Measurements from ENCODE around the gene FGF2. TPM values are rescaled to one million over a fixed set of nuclear protein-coding genes. Genes with fewer than 3 reads are reported as not detected.

The FGF2 gene
- total RNA-seq, 1 experiment from 2014 or later, result 3.8 TPM

- Histone ChIP-seq H3K9me2 (ENCODE audit: insufficient read depth) (no peaks in the 10 kb centered on the region), H3K4me1 (ENCODE audit: control insufficient read depth in 1 of 2, insufficient read depth in 2 of 2, low read length in 2 of 2) (peaks cover 7 to 25% of the 10 kb centered on the region in 2 experiments; a peak in 3 of 4 replicates), H3K27me3 (ENCODE audit: insufficient read depth, low read length) (no peaks in the 10 kb centered on the region), H3K79me2 (ENCODE audit: insufficient read depth, low read length) (no peaks in the 10 kb centered on the region), H4K20me1 (ENCODE audit: insufficient read depth) (no peaks in the 10 kb centered on the region), H3K9me3 (ENCODE audit: control insufficient read depth in 1 of 2, insufficient read depth in 1 of 2, low read depth in 1 of 2, low read length in 2 of 2) (no peaks in the 10 kb centered on the region), H2AFZ (ENCODE audit: low read depth, low read length, poor library complexity, severe bottlenecking) (no peak overlapping the region), H3K27ac (ENCODE audit: low read depth, low read length) (no peak overlapping the region), H3K4me2 (ENCODE audit: low read length) (no peak overlapping the region), H3K36me3 (ENCODE audit: control insufficient read depth in 1 of 2, insufficient read depth in 2 of 2, low read length in 2 of 2) (no peaks in the 10 kb centered on the region), H3K9ac (ENCODE audit: low read length) (no peak overlapping the region), H3K4me3 (replicated peaks in 1 of 2; ENCODE audit: low read depth in 1 of 2, low read length in 2 of 2) (no peak overlapping the region)
- RAD21 ChIA-PET (ENCODE audit: low non-redundant PET in 1 of 2, low total read pairs in 2 of 2, uncharacterized antibody in 2 of 2, unreplicated experiment in 2 of 2), result no interaction called here
- ATAC-seq, result no peak
- CTCF ChIA-PET, result no interaction called here
- POLR2A ChIA-PET, result no interaction called here
- no peak for DNase-seq (ENCODE audit: low read depth, low spot score)
- intact Hi-C loops (cut with micrococcal nuclease), result no loop called here
- TF ChIP-seq CBX3 (IDR thresholded peaks at IDR 0.05; ENCODE audit: low read depth) (no peak), ZFX (IDR thresholded peaks at IDR 0.05) (no peak), FOSL1 (IDR thresholded peaks at IDR 0.05; ENCODE audit: low read depth) (no peak), ELF1 (IDR thresholded peaks at IDR 0.05; ENCODE audit: borderline replicate concordance, low read depth) (no peak), CEBPB (IDR thresholded peaks at IDR 0.05; ENCODE audit: low read depth) (no peak), POLR2A (IDR thresholded peaks at IDR 0.05; ENCODE audit: borderline replicate concordance, extremely low read depth, insufficient read depth, insufficient read length) (no peak), REST (IDR thresholded peaks at IDR 0.05; ENCODE audit: low read depth) (no peak), ZNF274 (IDR thresholded peaks at IDR 0.05; ENCODE audit: low read depth, low read length) (no peak), JUND (IDR thresholded peaks at IDR 0.05) (no peak), RAD21 (IDR thresholded peaks at IDR 0.05; ENCODE audit: low read depth) (no peak), TCF7L2 (IDR thresholded peaks at IDR 0.05; ENCODE audit: borderline replicate concordance, extremely low read depth, insufficient read depth, insufficient read length) (no peak)
- TF ChIP-seq, protein P1, sequence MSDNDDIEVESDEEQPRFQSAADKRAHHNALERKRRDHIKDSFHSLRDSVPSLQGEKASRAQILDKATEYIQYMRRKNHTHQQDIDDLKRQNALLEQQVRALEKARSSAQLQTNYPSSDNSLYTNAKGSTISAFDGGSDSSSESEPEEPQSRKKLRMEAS (IDR thresholded peaks at IDR 0.05), result no peak
- TF ChIP-seq, protein P2, sequence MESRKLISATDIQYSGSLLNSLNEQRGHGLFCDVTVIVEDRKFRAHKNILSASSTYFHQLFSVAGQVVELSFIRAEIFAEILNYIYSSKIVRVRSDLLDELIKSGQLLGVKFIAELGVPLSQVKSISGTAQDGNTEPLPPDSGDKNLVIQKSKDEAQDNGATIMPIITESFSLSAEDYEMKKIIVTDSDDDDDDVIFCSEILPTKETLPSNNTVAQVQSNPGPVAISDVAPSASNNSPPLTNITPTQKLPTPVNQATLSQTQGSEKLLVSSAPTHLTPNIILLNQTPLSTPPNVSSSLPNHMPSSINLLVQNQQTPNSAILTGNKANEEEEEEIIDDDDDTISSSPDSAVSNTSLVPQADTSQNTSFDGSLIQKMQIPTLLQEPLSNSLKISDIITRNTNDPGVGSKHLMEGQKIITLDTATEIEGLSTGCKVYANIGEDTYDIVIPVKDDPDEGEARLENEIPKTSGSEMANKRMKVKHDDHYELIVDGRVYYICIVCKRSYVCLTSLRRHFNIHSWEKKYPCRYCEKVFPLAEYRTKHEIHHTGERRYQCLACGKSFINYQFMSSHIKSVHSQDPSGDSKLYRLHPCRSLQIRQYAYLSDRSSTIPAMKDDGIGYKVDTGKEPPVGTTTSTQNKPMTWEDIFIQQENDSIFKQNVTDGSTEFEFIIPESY (IDR thresholded peaks at IDR 0.05; ENCODE audit: extremely low read depth, insufficient replicate concordance, low read length), result no peak
- no TSS peak for BruUV-seq (replicated peaks)
Observed at GRCh38 chr4:122830426-122831095, 3.9 kb downstream of the FGF2 start.

Data from HCT116 (cell line).